Measurements from ENCODE around the gene ZNF445.

- TF ChIP-seq REST (IDR thresholded peaks at IDR 0.05; ENCODE audit: insufficient replicate concordance, low read depth) (no peak), CTCF (IDR thresholded peaks at IDR 0.05; ENCODE audit: insufficient read depth, low read length) (no peak), POLR2AphosphoS5 (IDR thresholded peaks at IDR 0.05; ENCODE audit: low read depth) (no peak), SPI1 (IDR thresholded peaks at IDR 0.05; ENCODE audit: borderline replicate concordance, low read depth) (no peak), GABPA (IDR thresholded peaks at IDR 0.05; ENCODE audit: low read depth) (no peak)
Observed at GRCh38 chr3:44437800-44438199, 39.7 kb downstream of the ZNF445 start.
